PC-9 (cell line): Measurements from ENCODE around the gene COLQ. TPM values are rescaled to one million over a fixed set of nuclear protein-coding genes. Genes with fewer than 3 reads are reported as not detected.

Experiments used
- BruUV-seq: library from RNA; stranded (reverse); fragments of 400-500 nt; replicated peaks from 2 replicates; lab custom pipeline; 2021; lab: Mats Ljungman, UMichigan
- CTCF ChIA-PET: fragments of 300-600 bp; sonication (Branson Sonifier 250); formaldehyde crosslinking; loops from one replicate; lab custom pipeline; 2022; ENCODE audit warnings: antibody characterized with exemption; lab: Charles Lee
- POLR2A ChIA-PET: fragments of 300-600 bp; sonication (Branson Sonifier 250); formaldehyde crosslinking; loops from one replicate; lab custom pipeline; 2022; ENCODE audit warnings: antibody characterized with exemption; ENCODE audit not compliant: unreplicated experiment; lab: Charles Lee
- DNase-seq, 2 experiments: peaks; one replicate each; pipeline versions ENCODE4 v3.0.0 to v3.0.0-alpha.2; 2015 to 2022; ENCODE audit warnings: mixed read lengths in 1 of 2
- H2AFZ ChIP-seq: fragments of 200-600 bp; sonication (generic); 2 replicates; pipeline ENCODE4 v1.8.1; 2017; ENCODE audit warnings: antibody characterized with exemption
- H3F3A ChIP-seq: fragments of 200-600 bp; sonication (generic); 2 replicates; pipeline ENCODE4 v1.8.1; 2017; ENCODE audit warnings: antibody characterized with exemption, mild to moderate bottlenecking, low read depth; ENCODE audit not compliant: insufficient read depth
- H3K27ac ChIP-seq: fragments of 200-600 bp; sonication (generic); 2 replicates; pipeline ENCODE4 v1.6.1; 2016; ENCODE audit warnings: mixed run types
- H3K27me3 ChIP-seq: fragments of 200-600 bp; sonication (generic); 2 replicates; pipeline ENCODE4 v1.6.1; 2016; ENCODE audit warnings: low read depth, mixed run types; ENCODE audit not compliant: insufficient read depth
- H3K36me3 ChIP-seq: fragments of 200-600 bp; sonication (generic); 2 replicates; pipeline ENCODE4 v1.6.1; 2016; ENCODE audit warnings: low read depth, mixed run types
- H3K4me1 ChIP-seq: fragments of 200-600 bp; sonication (generic); replicated peaks from 2 replicates; pipeline ENCODE4 v1.6.1; 2016; ENCODE audit warnings: mixed run types; ENCODE audit not compliant: insufficient read depth
- H3K4me2 ChIP-seq: fragments of 200-600 bp; sonication (generic); 2 replicates; pipeline ENCODE4 v1.6.1; 2017; ENCODE audit warnings: mixed run types
- H3K4me3 ChIP-seq: fragments of 200-600 bp; sonication (generic); 2 replicates; pipeline ENCODE4 v1.6.1; 2016; ENCODE audit warnings: mixed run types
- H3K79me2 ChIP-seq: fragments of 200-600 bp; sonication (generic); 2 replicates; pipeline ENCODE4 v1.6.1; 2017; ENCODE audit warnings: low read depth, mixed run types
- H3K9me2 ChIP-seq: fragments of 200-600 bp; sonication (generic); 2 replicates; pipeline ENCODE4 v1.8.1; 2017; ENCODE audit warnings: mild to moderate bottlenecking; ENCODE audit not compliant: insufficient read depth
- H3K9me3 ChIP-seq: fragments of 200-600 bp; sonication (generic); 2 replicates; pipeline ENCODE4 v1.8.1; 2016; ENCODE audit warnings: low read depth; ENCODE audit not compliant: insufficient read depth
- H4K20me1 ChIP-seq: fragments of 200-600 bp; sonication (generic); 2 replicates; pipeline ENCODE4 v1.8.1; 2017; ENCODE audit not compliant: insufficient read depth
- EZH2 ChIP-seq: fragments of 200-600 bp; sonication (generic); IDR thresholded peaks from 2 replicates; pipeline ENCODE4 v1.8.0; 2017; ENCODE audit warnings: antibody characterized with exemption, low read depth
- intact Hi-C: fragments of 100-400 bp; cut with micrococcal nuclease; formaldehyde crosslinking; loops from one replicate; pipeline ENCODE4 v1.10.0; 2022; ENCODE audit not compliant: unreplicated experiment
- total RNA-seq: library from RNA; stranded (reverse); gene quantifications from 2 replicates; pipeline ENCODE4 v1.2.3, GENCODE V29; 2021
- TF ChIP-seq, protein P1 (sequence below): fragments of 200-600 bp; sonication (generic); conservative IDR thresholded peaks from 2 replicates; pipeline ENCODE4 v1.6.1; 2017; ENCODE audit warnings: mixed run types, antibody characterized with exemption, mild to moderate bottlenecking, moderate library complexity

Gene COLQ
- total RNA-seq, 1 experiment from 2014 or later = 0.79 TPM

DNA sequence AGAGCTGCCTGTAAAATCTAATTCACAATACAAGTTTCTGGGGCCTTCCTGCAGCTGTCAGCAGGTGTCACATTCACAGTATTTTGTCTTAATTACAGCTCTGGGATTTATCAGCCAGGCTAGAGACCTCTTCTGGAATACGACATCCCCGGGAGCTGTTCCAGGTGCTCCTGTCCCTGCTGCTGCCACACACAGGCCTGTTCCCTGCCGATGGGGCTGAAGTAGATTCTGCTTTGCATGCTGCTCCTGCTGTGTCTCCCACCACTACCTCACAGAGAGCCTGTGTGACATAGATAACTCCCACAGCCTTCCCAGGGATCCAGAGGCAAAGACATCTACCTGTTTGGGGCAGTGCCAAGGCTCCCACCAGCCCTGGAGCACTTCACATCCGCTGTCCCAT, 20.4 kb downstream of the COLQ start:
- ChIA-PET POLR2A (no interaction called here), CTCF (no interaction called here)
- TF ChIP-seq, protein P1, sequence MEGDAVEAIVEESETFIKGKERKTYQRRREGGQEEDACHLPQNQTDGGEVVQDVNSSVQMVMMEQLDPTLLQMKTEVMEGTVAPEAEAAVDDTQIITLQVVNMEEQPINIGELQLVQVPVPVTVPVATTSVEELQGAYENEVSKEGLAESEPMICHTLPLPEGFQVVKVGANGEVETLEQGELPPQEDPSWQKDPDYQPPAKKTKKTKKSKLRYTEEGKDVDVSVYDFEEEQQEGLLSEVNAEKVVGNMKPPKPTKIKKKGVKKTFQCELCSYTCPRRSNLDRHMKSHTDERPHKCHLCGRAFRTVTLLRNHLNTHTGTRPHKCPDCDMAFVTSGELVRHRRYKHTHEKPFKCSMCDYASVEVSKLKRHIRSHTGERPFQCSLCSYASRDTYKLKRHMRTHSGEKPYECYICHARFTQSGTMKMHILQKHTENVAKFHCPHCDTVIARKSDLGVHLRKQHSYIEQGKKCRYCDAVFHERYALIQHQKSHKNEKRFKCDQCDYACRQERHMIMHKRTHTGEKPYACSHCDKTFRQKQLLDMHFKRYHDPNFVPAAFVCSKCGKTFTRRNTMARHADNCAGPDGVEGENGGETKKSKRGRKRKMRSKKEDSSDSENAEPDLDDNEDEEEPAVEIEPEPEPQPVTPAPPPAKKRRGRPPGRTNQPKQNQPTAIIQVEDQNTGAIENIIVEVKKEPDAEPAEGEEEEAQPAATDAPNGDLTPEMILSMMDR = no peak
- TF ChIP-seq EZH2 = no peak
- no peaks in the 10 kb centered on the region for H3F3A ChIP-seq
- H3K79me2 ChIP-seq = no peaks in the 10 kb centered on the region
- intact Hi-C loops = no loop called here
- H3K36me3 ChIP-seq = no peaks in the 10 kb centered on the region
- no peak overlapping the region for H2AFZ ChIP-seq
- no peaks in the 10 kb centered on the region for H3K9me3 ChIP-seq
- H3K4me3 ChIP-seq = no peak overlapping the region
- no peaks in the 10 kb centered on the region for H4K20me1 ChIP-seq
- peaks cover 14% of the 10 kb centered on the region; the same call in 1 of the 2 replicates for H3K27me3 ChIP-seq
- no TSS peak for BruUV-seq
- H3K4me1 ChIP-seq = no peaks in the 10 kb centered on the region
- H3K4me2 ChIP-seq = no peak overlapping the region
- no peaks in the 10 kb centered on the region for H3K9me2 ChIP-seq
- no peak overlapping the region for H3K27ac ChIP-seq
- no peak for DNase-seq

DNA sequence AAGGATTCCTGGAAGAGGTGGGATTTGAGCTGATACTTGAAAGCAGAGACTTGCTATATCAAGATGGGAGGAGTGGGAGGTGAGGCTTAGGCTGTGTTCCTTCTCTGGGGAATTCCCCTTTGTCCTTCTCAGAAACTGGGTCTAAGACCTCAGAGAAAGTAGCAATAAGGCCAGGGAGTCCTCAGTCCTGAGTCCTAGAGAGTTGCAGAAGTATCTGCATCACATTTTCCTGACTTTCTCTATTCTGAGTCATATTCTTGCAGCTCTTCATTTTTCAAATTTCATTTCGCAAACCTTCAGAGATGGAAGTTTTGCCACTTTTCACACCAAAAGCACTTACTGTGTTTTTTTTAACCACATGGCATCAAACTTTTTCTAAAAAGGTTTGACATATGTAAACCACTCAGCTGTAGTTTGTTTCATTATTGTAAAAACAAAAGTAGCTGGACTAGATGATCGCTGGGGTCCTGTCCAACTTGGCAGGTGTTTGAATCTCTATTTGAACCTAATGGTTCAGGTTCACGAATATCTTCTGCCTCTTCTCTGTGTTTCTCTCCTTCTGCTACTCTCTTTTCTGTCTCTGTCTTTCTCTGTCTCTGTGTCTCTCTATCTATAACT, 21.3 kb downstream of the COLQ start:
- H3K79me2 ChIP-seq = no peaks in the 10 kb centered on the region
- TF ChIP-seq, protein P1 = no peak
- TF ChIP-seq EZH2 = no peak
- no peaks in the 10 kb centered on the region for H3K9me3 ChIP-seq
- H3K27ac ChIP-seq = no peak overlapping the region
- H3F3A ChIP-seq = no peaks in the 10 kb centered on the region
- H3K4me1 ChIP-seq = no peaks in the 10 kb centered on the region
- no peak for DNase-seq
- no peak overlapping the region for H2AFZ ChIP-seq
- ChIA-PET CTCF (no interaction called here), POLR2A (interaction anchor here (0.6 kb wide), 1 partner anchor 507 kb away, joined by 17 read pairs; no protein-coding TSS in a partner anchor)
- no peaks in the 10 kb centered on the region for H3K9me2 ChIP-seq
- H3K36me3 ChIP-seq = no peaks in the 10 kb centered on the region
- H3K27me3 ChIP-seq = peaks cover 14% of the 10 kb centered on the region; the same call in 1 of the 2 replicates
- no peaks in the 10 kb centered on the region for H4K20me1 ChIP-seq
- BruUV-seq = no TSS peak
- no peak overlapping the region for H3K4me3 ChIP-seq
- intact Hi-C loops = no loop called here
- H3K4me2 ChIP-seq = no peak overlapping the region

DNA sequence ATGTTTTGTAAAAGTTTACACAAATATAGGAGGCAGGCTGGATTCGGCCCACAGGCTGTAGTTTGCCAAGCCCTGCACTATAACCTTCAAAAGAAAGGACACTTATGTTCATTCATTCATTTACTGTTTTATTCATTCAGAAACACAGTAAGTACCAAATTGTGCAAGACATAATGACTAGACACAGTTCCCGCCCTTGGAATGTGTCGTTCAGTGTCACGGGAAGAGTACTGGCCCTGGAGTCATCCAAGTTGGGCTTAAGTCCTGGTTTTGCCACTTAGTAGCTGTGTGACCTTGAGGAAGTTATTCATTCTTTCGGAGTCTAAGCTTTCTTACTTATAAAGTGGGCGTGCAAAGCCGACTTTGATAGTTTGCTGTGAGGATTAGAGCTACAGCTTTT, 22.0 kb downstream of the COLQ start:
- no peaks in the 10 kb centered on the region for H3K9me3 ChIP-seq

More for the DNA sequence above, 22.0 kb downstream of the COLQ start:
- intact Hi-C loops = no loop called here
- H4K20me1 ChIP-seq = no peaks in the 10 kb centered on the region
- no peaks in the 10 kb centered on the region for H3F3A ChIP-seq
- BruUV-seq = no TSS peak
- no peak overlapping the region for H2AFZ ChIP-seq
- H3K4me3 ChIP-seq = no peak overlapping the region
- POLR2A ChIA-PET = interaction anchor here (0.6 kb wide), 1 partner anchor 506 kb away, joined by 17 read pairs; no protein-coding TSS in a partner anchor
- H3K4me2 ChIP-seq = no peak overlapping the region
- no peaks in the 10 kb centered on the region for H3K79me2 ChIP-seq
- CTCF ChIA-PET = no interaction called here
- H3K4me1 ChIP-seq = no peaks in the 10 kb centered on the region
- no peak for DNase-seq
- peaks cover 14% of the 10 kb centered on the region for H3K27me3 ChIP-seq
- H3K36me3 ChIP-seq = no peaks in the 10 kb centered on the region
- TF ChIP-seq EZH2 = no peak
- TF ChIP-seq, protein P1 = no peak
- H3K9me2 ChIP-seq = no peaks in the 10 kb centered on the region
- H3K27ac ChIP-seq = no peak overlapping the region
